HepG2 (cell line): Measurements from ENCODE around the gene CTBP1. TPM values are rescaled to one million over a fixed set of nuclear protein-coding genes. Genes with fewer than 3 reads are reported as not detected.

Source experiments
- ATAC-seq: fragments of 200-7000 bp; cut with Tn5 transposase; 3 replicates; pipeline ENCODE4 v1.9.1; 2020; ENCODE audit warnings: mild to moderate bottlenecking, moderate library complexity
- BruUV-seq: library from RNA; stranded (reverse); fragments of 400-500 nt; replicated peaks from 2 replicates; lab custom pipeline; 2021; lab: Mats Ljungman, UMichigan
- CTCF ChIA-PET: fragments of 300-600 bp; formaldehyde crosslinking; extraction: SDS; loops from one replicate; lab custom pipeline; 2021; ENCODE audit warnings: low total read pairs, inconsistent platforms, low intra/inter-chr PET ratio; lab: Yijun Ruan, JAX
- POLR2A ChIA-PET: fragments of 350-600 bp; sonication (Branson Sonifier 250); formaldehyde crosslinking; loops from one replicate; lab custom pipeline; 2020; ENCODE audit warnings: antibody characterized with exemption, inconsistent platforms; lab: Yijun Ruan, JAX
- DNase-seq: peaks from one replicate; pipeline ENCODE4 v3.0.0-alpha.2; 2015; ENCODE audit warnings: low spot score
- FAIRE-seq: peaks from 3 replicates; lab custom pipeline; 2011; peaks lifted over from hg19 to GRCh38; lab: Jason Lieb, UNC
- H2AFZ ChIP-seq: one replicate; pipeline ENCODE4 v1.6.1; 2011; ENCODE audit warnings: low read length, inconsistent platforms
- H3K27ac ChIP-seq: fragments of 300-600 bp; 3 replicates; pipeline ENCODE4 v1.8.0; 2011; ENCODE audit warnings: mixed run types, mild to moderate bottlenecking, mixed read lengths, low read length, inconsistent platforms; ENCODE audit not compliant: insufficient read depth; ENCODE audit errors: extremely low read length
- H3K27me3 ChIP-seq, 2 experiments: fragments of 200-600 bp in 1 of 2; 2 replicates in 1 of 2; 3 replicates in 1 of 2; pipeline versions ENCODE4 v1.6.0 to v1.8.0; 2011; ENCODE audit warnings: low read length in 2 of 2, mild to moderate bottlenecking in 2 of 2, moderate library complexity in 2 of 2, inconsistent platforms in 1 of 2; ENCODE audit not compliant: insufficient read depth in 2 of 2, control insufficient read depth in 1 of 2
- H3K36me3 ChIP-seq, 2 experiments: fragments of 200-600 bp in 1 of 2; replicated peaks in 1 of 2; 2 replicates in 1 of 2; 3 replicates in 1 of 2; pipeline versions ENCODE4 v1.5.1 to v1.8.0; 2011; ENCODE audit warnings: low read length in 2 of 2, inconsistent platforms in 1 of 2; ENCODE audit not compliant: insufficient read depth in 2 of 2, control insufficient read depth in 1 of 2
- H3K4me1 ChIP-seq: 2 replicates; pipeline ENCODE4 v1.5.1; 2012; ENCODE audit warnings: low read length, inconsistent platforms; ENCODE audit not compliant: insufficient read depth
- H3K4me2 ChIP-seq: 2 replicates; pipeline ENCODE4 v1.6.0; 2011; ENCODE audit warnings: low read depth, low read length, inconsistent platforms
- H3K4me3 ChIP-seq, 3 experiments: fragments of 200-600 bp in 1 of 3; sonication (generic), shearing (Covaris generic) in 1 of 3; replicated peaks in 1 of 3; 2 replicates each; pipeline ENCODE4 v1.5.1; 2011 to 2016; ENCODE audit warnings: low read length in 3 of 3, inconsistent platforms in 2 of 3, low read depth in 2 of 3, mild to moderate bottlenecking in 2 of 3, control low read depth in 1 of 3, mixed read lengths in 1 of 3; ENCODE audit not compliant: insufficient read depth in 1 of 3
- H3K79me2 ChIP-seq: one replicate; pipeline ENCODE4 v1.6.1; 2011; ENCODE audit warnings: low read length, inconsistent platforms; ENCODE audit not compliant: insufficient read depth
- H3K9ac ChIP-seq: 2 replicates; pipeline ENCODE4 v1.6.0; 2011; ENCODE audit warnings: mild to moderate bottlenecking, low read depth, low read length, inconsistent platforms; ENCODE audit not compliant: insufficient read depth
- H3K9me3 ChIP-seq: 2 replicates; pipeline ENCODE4 v1.5.1; 2012; ENCODE audit warnings: mild to moderate bottlenecking, low read length
- H4K20me1 ChIP-seq: 2 replicates; pipeline ENCODE4 v1.6.0; 2011; ENCODE audit warnings: inconsistent platforms, mild to moderate bottlenecking, low read length, moderate library complexity; ENCODE audit not compliant: insufficient read depth
- AGO2 ChIP-seq: fragments of 200-400 bp; formaldehyde crosslinking; optimal IDR thresholded peaks from 2 replicates; pipeline ENCODE3; 2017; ENCODE audit warnings: mild to moderate bottlenecking, low read depth, low read length, moderate library complexity
- CTCF ChIP-seq: sonication (generic); formaldehyde crosslinking; IDR thresholded peaks from 2 replicates; pipeline ENCODE4 v1.5.0; 2020; ENCODE audit warnings: mild to moderate bottlenecking, missing genetic modification reagents, moderate library complexity
- HNRNPLL ChIP-seq: fragments of 200-400 bp; formaldehyde crosslinking; IDR thresholded peaks from 2 replicates; pipeline ENCODE4 v1.6.1; 2017; ENCODE audit warnings: mild to moderate bottlenecking, low read depth, low read length; ENCODE audit not compliant: poor library complexity, severe bottlenecking
- PHB2 ChIP-seq: fragments of 450-650 bp; IDR thresholded peaks from 2 replicates; pipeline ENCODE4 v1.6.1; 2018; ENCODE audit not compliant: partially characterized antibody
- POLR2G ChIP-seq: fragments of 200-400 bp; formaldehyde crosslinking; IDR thresholded peaks from 2 replicates; pipeline ENCODE4 v1.6.1; 2018; ENCODE audit warnings: mild to moderate bottlenecking, low read depth, low read length, moderate library complexity
- RBM22 ChIP-seq: fragments of 200-400 bp; formaldehyde crosslinking; optimal IDR thresholded peaks from 2 replicates; pipeline ENCODE3; 2017; ENCODE audit warnings: mild to moderate bottlenecking, low read length, moderate library complexity
- STAG1 ChIP-seq: sonication (generic); formaldehyde crosslinking; IDR thresholded peaks from 2 replicates; pipeline ENCODE4 v1.4.0; 2020; ENCODE audit warnings: missing genetic modification reagents
- ZFY ChIP-seq: sonication (generic); formaldehyde crosslinking; IDR thresholded peaks from 2 replicates; pipeline ENCODE4 v1.4.0; 2020; ENCODE audit warnings: missing genetic modification reagents
- ZNF615 ChIP-seq: sonication (generic); formaldehyde crosslinking; IDR thresholded peaks from 2 replicates; pipeline ENCODE4 v1.5.0; 2020; ENCODE audit warnings: mild to moderate bottlenecking, missing genetic modification reagents, borderline replicate concordance
- WGBS: methylation state at CpG from one replicate; pipeline ENCODE4 v1.1.6; 2017; ENCODE audit warnings: low lambda C conversion rate; 5-methylcytosine and 5-hydroxymethylcytosine counted together
- in situ Hi-C: cut with HindIII; loops from 2 replicates; pipeline ENCODE4 v1.10.0; 2017; ENCODE audit warnings: low pct_unique_long_range_greater_than_20kb; ENCODE audit not compliant: extremely low pct_ligation_motif_present
- intact Hi-C: fragments of 100-400 bp; cut with micrococcal nuclease; formaldehyde crosslinking; loops from one replicate; pipeline ENCODE4 v1.10.0; 2022; ENCODE audit not compliant: unreplicated experiment
- polyA plus RNA-seq, 8 experiments: library from polyadenylated mRNA; depleted of rRNA in 3 of 8; stranded (reverse) in 7 of 8; unstranded in 1 of 8; fragments of >200 nt; fragmentation: Illumina TruSeq in 4 of 8; extraction: Trizol in 4 of 8; gene quantifications; 2 replicates each; pipeline versions ENCODE4 v1.2.1 to v1.2.3, GENCODE V29; 2011 to 2016; ENCODE audit warnings: low read depth in 4 of 8, missing spikeins in 1 of 8, mixed read lengths in 1 of 8; ENCODE audit not compliant: insufficient read depth in 1 of 8
- total RNA-seq, 5 experiments: library from RNA; depleted of rRNA; stranded (reverse); fragments of >200 nt; fragmentation: Illumina TruSeq; extraction: Trizol; gene quantifications; 2 replicates each; pipeline ENCODE4 v1.2.3, GENCODE V29; 2016; ENCODE audit warnings: low read depth in 1 of 5

Gene CTBP1
- total and polyA plus RNA-seq, 2 of the 13 experiments (the other 11 are each of a cell fraction or from before 2014, with no cell fraction given) = 78.5 to 112 TPM

GRCh38 chr4:1234309-1234695, 14.6 kb downstream of the CTBP1 start:
- H3K27me3 ChIP-seq = no peaks in the 10 kb centered on the region; a peak in 1 of 5 replicates
- intact Hi-C loops = no loop called here
- no peaks in the 10 kb centered on the region for H3K9me3 ChIP-seq
- FAIRE-seq = no peak
- ChIA-PET POLR2A (no interaction called here), CTCF (no interaction called here)
- peaks cover 6% of the 10 kb centered on the region for H3K79me2 ChIP-seq
- H3K36me3 ChIP-seq = peaks cover 26 to 78% of the 10 kb centered on the region in 2 experiments
- H2AFZ ChIP-seq = no peak overlapping the region
- no peaks in the 10 kb centered on the region for H4K20me1 ChIP-seq
- in situ Hi-C loops = no loop called here
- no peak for DNase-seq
- TF ChIP-seq POLR2G = 0 out of 2 replicates have a peak, but pooled peaks have one; percentile 13
- TF ChIP-seq ZNF615 (CRISPR knock-in tag) = no peak
- no peak overlapping the region for H3K27ac ChIP-seq
- peaks cover 7% of the 10 kb centered on the region; the same call in 1 of the 2 replicates for H3K4me1 ChIP-seq
- H3K9ac ChIP-seq = no peak overlapping the region
- ATAC-seq = no peak
- TSS peak; percentile 27 for BruUV-seq
- no peak overlapping the region for H3K4me3 ChIP-seq
- H3K4me2 ChIP-seq = no peak overlapping the region
- 98% methylated on average over 8 of the region's 8 CpGs for WGBS

- peaks cover 3% of the 10 kb centered on the region for H3K79me2 ChIP-seq
- TF ChIP-seq AGO2 = peak; percentile 80
- TF ChIP-seq CTCF (CRISPR knock-in tag) = peak; percentile 50
- peak; percentile 47 for TF ChIP-seq STAG1
- TF ChIP-seq HNRNPLL = peak; percentile 8
- TF ChIP-seq PHB2 = no peak
- TF ChIP-seq RBM22 = peak; percentile 51
- no peak for TF ChIP-seq ZFY (CRISPR knock-in tag)
- peak; percentile 14; the same call in 1 of the 2 replicates for TF ChIP-seq POLR2G
- TF ChIP-seq, all 625 proteins: peak for 6
- Histone ChIP-seq H3K4me3 (no peak overlapping the region), H4K20me1 (no peaks in the 10 kb centered on the region), H3K4me1 (peaks cover 7% of the 10 kb centered on the region; the same call in 1 of the 2 replicates), H3K9ac (no peak overlapping the region), H3K27ac (no peak overlapping the region), H3K36me3 (peaks cover 26 to 77% of the 10 kb centered on the region in 2 experiments), H3K4me2 (no peak overlapping the region), H2AFZ (no peak overlapping the region), H3K27me3 (no peaks in the 10 kb centered on the region; a peak in 1 of 5 replicates), H3K9me3 (no peaks in the 10 kb centered on the region)
- in situ Hi-C loops (no loop called here), intact Hi-C loops (no loop called here)
- ATAC-seq (no peak), DNase-seq (no peak), FAIRE-seq (no peak)
- WGBS = 93% methylated on average over 26 of the region's 29 CpGs
- ChIA-PET POLR2A (no interaction called here), CTCF (no interaction called here)
- BruUV-seq = no TSS peak
These were observed 15.2 kb downstream of the CTBP1 start for GRCh38 chr4:1233641-1234308.
